ENCODE measurements around the gene MAIP1.

Gene MAIP1

DNA sequence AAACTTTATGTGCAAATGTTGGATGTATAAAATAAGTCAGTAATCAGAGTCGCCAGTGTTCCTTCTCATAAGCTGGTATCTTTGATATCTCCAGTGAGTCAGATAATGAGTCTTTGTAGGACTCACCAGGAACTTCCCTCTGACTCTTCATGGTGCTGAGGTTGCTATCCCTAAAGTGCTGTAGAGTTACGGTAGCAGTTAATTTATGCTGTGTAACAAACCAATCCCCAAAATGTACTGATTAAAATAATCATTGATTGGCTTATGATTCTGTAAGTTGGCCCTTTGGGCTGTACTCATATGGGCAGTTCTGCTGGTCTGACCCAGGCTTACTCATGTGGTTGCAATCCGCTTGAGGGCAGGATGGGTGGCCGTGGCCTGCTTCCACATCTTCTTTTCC lies 43.8 kb downstream of the MAIP1 start:
- H3K9ac ChIP-seq (ENCODE audit: low read length): no peak overlapping the region
- H3K27me3 ChIP-seq (ENCODE audit: control insufficient read depth, insufficient read depth, low read length): no peaks in the 10 kb centered on the region
- H3K4me1 ChIP-seq (ENCODE audit: control insufficient read depth, insufficient read depth, low read length): no peaks in the 10 kb centered on the region
- no peak overlapping the region for H3K27ac ChIP-seq (ENCODE audit: low read depth, low read length)
- no peaks in the 10 kb centered on the region for H3K36me3 ChIP-seq (ENCODE audit: control insufficient read depth, insufficient read depth, low read length)
- no peak overlapping the region for H3K4me3 ChIP-seq (ENCODE audit: low read length)

DNA sequence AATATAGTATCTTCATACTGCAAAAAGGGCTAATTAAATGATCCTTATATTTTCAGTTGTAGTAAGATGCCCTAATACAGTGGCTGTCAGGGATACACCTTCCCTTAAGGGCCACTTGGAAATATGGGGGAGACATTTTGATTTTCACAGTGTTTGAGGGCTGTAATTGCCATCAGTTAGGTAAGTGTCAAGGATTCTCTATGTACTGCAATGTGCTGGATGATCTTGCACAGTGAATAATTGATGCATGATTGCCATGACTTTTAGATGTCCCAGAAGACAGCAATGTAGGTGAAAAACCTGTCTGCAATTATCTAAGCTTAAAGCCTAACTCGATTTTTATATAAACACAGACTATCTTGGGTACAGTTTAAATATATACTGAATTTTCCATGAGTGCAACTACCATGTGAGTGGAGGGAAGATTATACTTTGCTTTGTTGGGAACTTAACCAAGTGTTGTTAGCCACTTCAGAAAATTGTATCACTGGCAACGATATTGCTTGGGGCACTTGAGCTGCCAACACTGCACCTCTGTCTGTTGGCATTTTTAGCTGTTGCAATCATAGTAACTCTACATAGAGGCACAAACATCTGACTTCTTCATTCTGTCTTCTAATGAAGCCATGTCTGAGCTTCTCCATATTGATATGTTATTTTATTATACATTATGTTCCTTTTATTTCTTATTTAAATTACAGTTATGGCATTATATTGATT lies 45.2 kb downstream of the MAIP1 start:
- H3K9ac ChIP-seq (ENCODE audit: low read length): no peak overlapping the region
- no peaks in the 10 kb centered on the region for H3K36me3 ChIP-seq (ENCODE audit: control insufficient read depth, insufficient read depth, low read length)
- H3K27me3 ChIP-seq (ENCODE audit: control insufficient read depth, insufficient read depth, low read length): no peaks in the 10 kb centered on the region
- H3K27ac ChIP-seq (ENCODE audit: low read depth, low read length): no peak overlapping the region
- H3K4me1 ChIP-seq (ENCODE audit: control insufficient read depth, insufficient read depth, low read length): no peaks in the 10 kb centered on the region
- H3K4me3 ChIP-seq (ENCODE audit: low read length): no peak overlapping the region

- no peaks in the 10 kb centered on the region for H3K36me3 ChIP-seq (ENCODE audit: control insufficient read depth, insufficient read depth, low read length)
- H3K4me3 ChIP-seq (ENCODE audit: low read length): no peak overlapping the region
- H3K4me1 ChIP-seq (ENCODE audit: control insufficient read depth, insufficient read depth, low read length): no peaks in the 10 kb centered on the region
- no peak overlapping the region for H3K27ac ChIP-seq (ENCODE audit: low read depth, low read length)
- H3K9ac ChIP-seq (ENCODE audit: low read length): no peak overlapping the region
- no peaks in the 10 kb centered on the region for H3K27me3 ChIP-seq (ENCODE audit: control insufficient read depth, insufficient read depth, low read length)
Observed at GRCh38 chr2:200003444-200003843, 48.1 kb downstream of the MAIP1 start.

GRCh38 chr2:200005675-200006074 lies 50.3 kb downstream of the MAIP1 start:
- H3K27me3 ChIP-seq (ENCODE audit: control insufficient read depth, insufficient read depth, low read length): no peaks in the 10 kb centered on the region
- no peak overlapping the region for H3K9ac ChIP-seq (ENCODE audit: low read length)
- H3K36me3 ChIP-seq (ENCODE audit: control insufficient read depth, insufficient read depth, low read length): no peaks in the 10 kb centered on the region
- no peak overlapping the region for H3K4me3 ChIP-seq (ENCODE audit: low read length)
- H3K27ac ChIP-seq (ENCODE audit: low read depth, low read length): no peak overlapping the region
- no peaks in the 10 kb centered on the region for H3K4me1 ChIP-seq (ENCODE audit: control insufficient read depth, insufficient read depth, low read length)

DNA sequence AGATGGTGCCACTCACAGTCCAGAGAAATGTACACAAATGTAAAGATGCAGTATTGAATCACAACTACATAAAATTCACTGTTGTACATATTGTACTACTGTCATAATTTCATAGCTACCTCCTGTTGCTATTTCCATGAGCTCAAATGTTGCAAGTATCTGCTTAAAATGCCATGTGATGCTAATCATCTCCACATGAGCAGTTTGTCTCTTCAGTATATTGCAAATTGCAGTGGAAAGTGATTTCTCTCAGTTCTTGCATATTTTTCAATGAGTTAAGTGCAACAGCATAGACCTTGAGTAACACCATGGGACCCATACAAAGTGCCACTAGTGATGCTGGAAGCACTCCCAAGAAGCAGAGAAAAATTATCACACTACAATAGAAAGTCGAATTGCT lies 51.9 kb downstream of the MAIP1 start:
- no peaks in the 10 kb centered on the region for H3K27me3 ChIP-seq (ENCODE audit: control insufficient read depth, insufficient read depth, low read length)
- no peaks in the 10 kb centered on the region for H3K36me3 ChIP-seq (ENCODE audit: control insufficient read depth, insufficient read depth, low read length)
- no peak overlapping the region for H3K4me3 ChIP-seq (ENCODE audit: low read length)
- H3K27ac ChIP-seq (ENCODE audit: low read depth, low read length): no peak overlapping the region
- no peaks in the 10 kb centered on the region for H3K4me1 ChIP-seq (ENCODE audit: control insufficient read depth, insufficient read depth, low read length)
- H3K9ac ChIP-seq (ENCODE audit: low read length): no peak overlapping the region

DNA sequence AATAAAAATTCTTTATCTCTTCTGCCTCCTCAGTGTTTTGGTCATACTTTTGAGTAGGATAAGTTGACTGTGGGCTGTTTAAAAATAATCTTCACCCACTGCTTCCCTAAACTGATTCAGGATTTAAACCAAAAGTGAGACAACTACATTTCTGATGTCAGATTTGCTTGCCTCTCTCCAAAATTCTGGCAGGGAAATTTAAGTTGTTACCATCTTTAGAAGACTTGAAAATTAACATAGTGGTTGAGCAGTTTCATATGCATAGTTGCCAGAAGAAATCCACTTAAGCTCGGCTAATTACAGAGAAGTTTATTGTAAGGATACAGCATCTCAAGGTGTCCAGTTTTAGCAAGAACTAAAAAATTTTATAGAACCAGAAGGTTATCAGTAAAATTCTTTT lies 57.0 kb downstream of the MAIP1 start:
- Histone ChIP-seq H3K4me1 (ENCODE audit: control insufficient read depth, insufficient read depth, low read length) (no peaks in the 10 kb centered on the region), H3K36me3 (ENCODE audit: control insufficient read depth, insufficient read depth, low read length) (no peaks in the 10 kb centered on the region), H3K27me3 (ENCODE audit: control insufficient read depth, insufficient read depth, low read length) (no peaks in the 10 kb centered on the region), H3K4me3 (ENCODE audit: low read length) (no peak overlapping the region), H3K27ac (ENCODE audit: low read depth, low read length) (no peak overlapping the region), H3K9ac (ENCODE audit: low read length) (no peak overlapping the region)
